ENCODE results near the gene ERF.

GRCh38 chr19:42228641-42229040 lies 26.3 kb downstream of the ERF start:
- TF ChIP-seq ZNF8 (CRISPR knock-in tag; IDR thresholded peaks at IDR 0.05) (no peak), ZFP3 (CRISPR knock-in tag; IDR thresholded peaks at IDR 0.05) (no peak), ESRRG (CRISPR knock-in tag; IDR thresholded peaks at IDR 0.05) (no peak), GLIS3 (CRISPR knock-in tag; IDR thresholded peaks at IDR 0.05) (no peak), PATZ1 (CRISPR knock-in tag; IDR thresholded peaks at IDR 0.05; ENCODE audit: borderline replicate concordance) (no peak)

Measured in SK-N-SH treated with all-trans-retinoic acid at 6 μM for 48 hours (cell line).